Esophagus squamous epithelium (tissue), 5 donors: Measurements from ENCODE around the gene PLEKHA3. TPM values are rescaled to one million over a fixed set of nuclear protein-coding genes. Genes with fewer than 3 reads are reported as not detected.
A peak's percentile ranks its signal among the peaks of the same experiment; 100 is the strongest.

ENCODE experiments used
- DNase-seq: peaks from one replicate; lab custom pipeline; 2025; lab: John Stamatoyannopoulos, UW
- H3K27ac ChIP-seq, 4 donors: fragments of 200-600 bp; sonication (generic); one replicate each; pipeline ENCODE4 v1.5.1; 2016 to 2019; ENCODE audit warnings: mild to moderate bottlenecking in 1 of 4
- H3K27me3 ChIP-seq, 4 donors: fragments of 200-600 bp; sonication (generic); 1 replicate in 3 of 4; 2 replicates in 1 of 4; pipeline versions ENCODE4 v1.5.1 to v1.6.0; 2017 to 2021; ENCODE audit warnings: antibody characterized with exemption in 1 of 4
- H3K36me3 ChIP-seq, 3 donors: fragments of 200-600 bp; sonication (generic); one replicate each; pipeline ENCODE4 v1.5.1; 2016 to 2019
- H3K4me1 ChIP-seq, 3 donors: fragments of 200-600 bp; sonication (generic); one replicate each; pipeline ENCODE4 v1.5.1; 2017 to 2019
- H3K4me3 ChIP-seq, 4 donors: fragments of 200-600 bp; sonication (generic); 1 replicate in 3 of 4; 2 replicates in 1 of 4; pipeline ENCODE4 v1.5.1; 2016 to 2019; ENCODE audit warnings: mild to moderate bottlenecking in 2 of 4, moderate library complexity in 1 of 4
- H3K9me3 ChIP-seq, 3 donors: fragments of 200-600 bp; sonication (generic); one replicate each; pipeline ENCODE4 v1.5.1; 2016 to 2019
- CTCF ChIP-seq, 6 experiments: fragments of 450-650 bp in 4 of 6; fragments of 200-600 bp in 2 of 6; sonication (generic) in 2 of 6; IDR thresholded peaks; one replicate each; pipeline ENCODE4 v1.5.1; 2016 to 2019; ENCODE audit warnings: antibody characterized with exemption in 6 of 6, mild to moderate bottlenecking in 4 of 6, moderate library complexity in 4 of 6
- POLR2A ChIP-seq, 4 donors: fragments of 450-650 bp; IDR thresholded peaks; one replicate each; pipeline ENCODE4 v1.6.1; 2017; ENCODE audit warnings: antibody characterized with exemption in 4 of 4, mild to moderate bottlenecking in 4 of 4, moderate library complexity in 3 of 4
- WGBS, 2 donors: methylation state at CpG; one replicate each; pipeline ENCODE4 v1.1.5; 2018; 5-methylcytosine and 5-hydroxymethylcytosine counted together
- intact Hi-C: fragments of 100-400 bp; cut with DNase I; formaldehyde crosslinking; loops from one replicate; pipeline ENCODE4 v1.15.0; 2022
- total RNA-seq, 4 donors: library from RNA; depleted of rRNA; stranded (reverse); fragments of >200 nt; gene quantifications; one replicate each; pipeline ENCODE4 v1.1.0, GENCODE V29; 2016
- donor health status: DM: yes; HTN: yes; CAD: no.

Gene PLEKHA3
- total RNA-seq, 4 donors from 2014 or later: 3.2 to 12.2 (median 7.2) TPM

GRCh38 chr2:178478130-178478438 is 2.2 kb upstream of the PLEKHA3 start:
- Histone ChIP-seq H3K4me1 (peaks cover 12 to 59% (median 34%) of the 10 kb centered on the region in 3 donors), H3K9me3 (no peaks in the 10 kb centered on the region), H3K36me3 (no peaks in the 10 kb centered on the region), H3K27me3 (no peaks in the 10 kb centered on the region), H3K27ac (peak overlapping the region; percentile 88 to 97 (median 94)), H3K4me3 (peak overlapping the region; percentile 44 to 83 (median 69))
- WGBS, 2 donors: 0% methylated on average over 10 of the region's 10 CpGs
- no peak for DNase-seq
- intact Hi-C loops: no loop called here
- TF ChIP-seq POLR2A (IDR thresholded peaks at IDR 0.05): no peak
- no peak for TF ChIP-seq CTCF (IDR thresholded peaks at IDR 0.05)

GRCh38 chr2:178478439-178479274 is 1.6 kb upstream of the PLEKHA3 start, which contains the start of gene FKBP7:
TSS of gene FKBP7 (minus strand) at chr2:178478600. CDS start at chr2:178478499, 101 bp downstream.
- peak within 1 kb of the TSS; percentile 44 to 83 (median 69) for H3K4me3 ChIP-seq
- TF ChIP-seq POLR2A (IDR thresholded peaks at IDR 0.05): peak in 2 of 4 donors; percentile 65 to 74
- TF ChIP-seq CTCF (IDR thresholded peaks at IDR 0.05): peak; percentile 62 to 77 (median 68)
- H3K27ac ChIP-seq: peak within 1 kb of the TSS; percentile 88 to 97 (median 94)
- 1% methylated on average over 29 to 30 of the region's 56 CpGs for WGBS, 2 donors
- H3K4me1 ChIP-seq: peaks cover 12 to 62% (median 38%) of the 10 kb centered on the region in 3 donors
- H3K36me3 ChIP-seq: no peaks in the 10 kb centered on the region
- peak; percentile 39 for DNase-seq
- no peaks in the 10 kb centered on the region for H3K9me3 ChIP-seq
- no peaks in the 10 kb centered on the region for H3K27me3 ChIP-seq
- intact Hi-C loops: no loop called here

GRCh38 chr2:178479275-178479616 is 1.0 kb upstream of the PLEKHA3 start:
- intact Hi-C loops: no loop called here
- H3K4me3 ChIP-seq: peak overlapping the region; percentile 44 to 83 (median 69)
- H3K9me3 ChIP-seq: no peaks in the 10 kb centered on the region
- no peak for TF ChIP-seq CTCF (IDR thresholded peaks at IDR 0.05)
- TF ChIP-seq POLR2A (IDR thresholded peaks at IDR 0.05): no peak
- peak overlapping the region; percentile 88 to 97 (median 94) for H3K27ac ChIP-seq
- DNase-seq: no peak
- H3K27me3 ChIP-seq: no peaks in the 10 kb centered on the region
- H3K36me3 ChIP-seq: no peaks in the 10 kb centered on the region
- WGBS, 2 donors: 27 to 53% methylated on average over 4 of the region's 4 CpGs
- peaks cover 12 to 62% (median 39%) of the 10 kb centered on the region in 3 donors for H3K4me1 ChIP-seq

- Histone ChIP-seq H3K4me1 (peaks cover 12 to 64% (median 43%) of the 10 kb centered on the region in 3 donors), H3K4me3 (peak overlapping the region; percentile 66 to 83 (median 82)), H3K27me3 (no peaks in the 10 kb centered on the region), H3K27ac (peak overlapping the region; percentile 88 to 97 (median 94)), H3K36me3 (no peaks in the 10 kb centered on the region), H3K9me3 (no peaks in the 10 kb centered on the region)
- WGBS, 2 donors: 15 to 27% methylated on average over 14 to 19 of the region's 19 CpGs
- DNase-seq: no peak
- TF ChIP-seq POLR2A (IDR thresholded peaks at IDR 0.05): no peak
- TF ChIP-seq CTCF (IDR thresholded peaks at IDR 0.05): no peak
- intact Hi-C loops: no loop called here
These were observed 465 bp upstream of the PLEKHA3 start for GRCh38 chr2:178479758-178480226.

GRCh38 chr2:178482437-178482836 is 2.2 kb downstream of the PLEKHA3 start:
- no peak overlapping the region for H3K27ac ChIP-seq
- 82 to 83% methylated on average over 4 of the region's 4 CpGs for WGBS, 2 donors
- no peak overlapping the region for H3K4me3 ChIP-seq
- no peaks in the 10 kb centered on the region for H3K9me3 ChIP-seq
- H3K4me1 ChIP-seq: peaks cover 12 to 64% (median 41%) of the 10 kb centered on the region in 3 donors
- intact Hi-C loops: no loop called here
- no peak for TF ChIP-seq POLR2A (IDR thresholded peaks at IDR 0.05)
- TF ChIP-seq CTCF (IDR thresholded peaks at IDR 0.05): no peak
- H3K27me3 ChIP-seq: no peaks in the 10 kb centered on the region
- no peak for DNase-seq
- peaks cover 0 to 16% (median 0%) of the 10 kb centered on the region in 3 donors for H3K36me3 ChIP-seq
